CD14-positive monocyte (primary cell): Measurements from ENCODE around the gene CRADD. TPM values are rescaled to one million over a fixed set of nuclear protein-coding genes. Genes with fewer than 3 reads are reported as not detected.

Source experiments
- DNase-seq, 3 donors: peaks; one replicate each; pipeline ENCODE4 v3.0.0-alpha.2; 2011 to 2022
- H2AFZ ChIP-seq: 2 replicates; pipeline ENCODE4 v1.6.0; 2012; ENCODE audit warnings: mild to moderate bottlenecking, low read depth, low read length, inconsistent platforms; ENCODE audit not compliant: insufficient read depth, poor library complexity, severe bottlenecking
- H3K27ac ChIP-seq, 2 donors: 1 replicate in 1 of 2; 2 replicates in 1 of 2; pipeline ENCODE4 v1.5.1; 2012 to 2013; ENCODE audit warnings: low read length in 2 of 2, control low read depth in 1 of 2, inconsistent platforms in 1 of 2, low read depth in 1 of 2, mild to moderate bottlenecking in 1 of 2
- H3K27me3 ChIP-seq, 2 donors: one replicate each; pipeline versions ENCODE4 v1.6.0 to v1.6.1; 2011 to 2013; ENCODE audit warnings: low read length in 2 of 2; ENCODE audit not compliant: control insufficient read depth in 2 of 2, insufficient read depth in 2 of 2
- H3K36me3 ChIP-seq, 2 donors: replicated peaks in 1 of 2; 1 replicate in 1 of 2; 2 replicates in 1 of 2; pipeline versions ENCODE4 v1.5.1 to v1.6.1; 2012 to 2013; ENCODE audit warnings: low read length in 2 of 2, control low read depth in 1 of 2, inconsistent platforms in 1 of 2, mild to moderate bottlenecking in 1 of 2; ENCODE audit not compliant: insufficient read depth in 2 of 2, control insufficient read depth in 1 of 2
- H3K4me1 ChIP-seq, 2 donors: 1 replicate in 1 of 2; 2 replicates in 1 of 2; pipeline versions ENCODE4 v1.5.1 to v1.6.1; 2012 to 2013; ENCODE audit warnings: low read length in 2 of 2, control low read depth in 1 of 2, inconsistent platforms in 1 of 2, mild to moderate bottlenecking in 1 of 2, moderate library complexity in 1 of 2; ENCODE audit not compliant: insufficient read depth in 2 of 2, control insufficient read depth in 1 of 2
- H3K4me2 ChIP-seq: replicated peaks from 2 replicates; pipeline ENCODE3; 2012; ENCODE audit warnings: low read length, moderate library complexity, mild to moderate bottlenecking; ENCODE audit not compliant: poor library complexity, severe bottlenecking; ENCODE audit errors: extremely low read depth
- H3K4me3 ChIP-seq, 3 experiments: fragments of 200-600 bp in 1 of 3; sonication (generic) in 1 of 3; replicated peaks in 1 of 3; 1 replicate in 2 of 3; 2 replicates in 1 of 3; pipeline ENCODE4 v1.5.1; 2011 to 2013; ENCODE audit warnings: low read length in 3 of 3, mild to moderate bottlenecking in 3 of 3, control low read depth in 2 of 3, low read depth in 2 of 3, inconsistent platforms in 1 of 3, moderate library complexity in 1 of 3
- H3K79me2 ChIP-seq: 2 replicates; pipeline ENCODE4 v1.6.0; 2012; ENCODE audit warnings: mild to moderate bottlenecking, control low read depth, inconsistent platforms, low read length, moderate library complexity; ENCODE audit not compliant: insufficient read depth
- H3K9ac ChIP-seq: 2 replicates; pipeline ENCODE4 v1.6.0; 2017; ENCODE audit warnings: low read length, mild to moderate bottlenecking; ENCODE audit not compliant: insufficient read depth, poor library complexity, severe bottlenecking
- H3K9me3 ChIP-seq, 2 donors: replicated peaks in 1 of 2; 1 replicate in 1 of 2; 2 replicates in 1 of 2; pipeline versions ENCODE4 v1.5.1 to v1.6.1; 2012 to 2013; ENCODE audit warnings: low read length in 2 of 2, control low read depth in 1 of 2; ENCODE audit not compliant: control insufficient read depth in 1 of 2, insufficient read depth in 1 of 2
- H4K20me1 ChIP-seq: 2 replicates; pipeline ENCODE4 v1.6.0; 2012; ENCODE audit warnings: mild to moderate bottlenecking, low read length, control low read depth, moderate library complexity; ENCODE audit not compliant: insufficient read depth
- H3K27ac Mint-ChIP-seq, 7 donors: one replicate each; pipeline ENCODE4 v1.8.0; 2020; ENCODE audit warnings: mild to moderate bottlenecking in 7 of 7, mixed read lengths in 7 of 7, moderate library complexity in 6 of 7, inconsistent platforms in 2 of 7
- H3K27me3 Mint-ChIP-seq, 3 donors: one replicate each; pipeline ENCODE4 v1.8.0; 2021 to 2022; ENCODE audit warnings: low read depth in 3 of 3, mild to moderate bottlenecking in 3 of 3, mixed read lengths in 3 of 3, moderate library complexity in 3 of 3, inconsistent platforms in 1 of 3
- H3K36me3 Mint-ChIP-seq, 2 donors: one replicate each; pipeline ENCODE4 v1.8.0; 2020; ENCODE audit warnings: mixed read lengths in 2 of 2, inconsistent platforms in 1 of 2, mild to moderate bottlenecking in 1 of 2
- H3K4me1 Mint-ChIP-seq: one replicate; pipeline ENCODE4 v1.8.0; 2020; ENCODE audit warnings: mild to moderate bottlenecking, mixed read lengths
- H3K4me3 Mint-ChIP-seq, 2 donors: one replicate each; pipeline ENCODE4 v1.8.0; 2020; ENCODE audit warnings: mild to moderate bottlenecking in 2 of 2, mixed read lengths in 2 of 2, moderate library complexity in 1 of 2
- H3K9me3 Mint-ChIP-seq, 7 donors: one replicate each; pipeline ENCODE4 v1.8.0; 2020 to 2022; ENCODE audit warnings: mixed read lengths in 7 of 7, mild to moderate bottlenecking in 6 of 7, moderate library complexity in 6 of 7, inconsistent platforms in 2 of 7
- CTCF ChIP-seq: fragments of 200-600 bp; IDR thresholded peaks from one replicate; pipeline ENCODE4 v1.8.0; 2022; ENCODE audit warnings: antibody characterized with exemption, mild to moderate bottlenecking
- WGBS: methylation state at CpG from one replicate; pipeline ENCODE4 v1.1.5; 2013; ENCODE audit warnings: missing lambda C conversion rate; ENCODE audit not compliant: insufficient coverage; 5-methylcytosine and 5-hydroxymethylcytosine counted together
- intact Hi-C, 2 donors: fragments of 100-400 bp; cut with micrococcal nuclease; formaldehyde crosslinking; loops; one replicate each; pipeline versions ENCODE4 v1.15.0 to v1.15.1; 2023
- polyA plus RNA-seq, 3 donors: library from polyadenylated mRNA; depleted of rRNA in 1 of 3; unstranded in 2 of 3; stranded (reverse) in 1 of 3; fragments of 300-500 nt in 2 of 3; fragments of >200 nt in 1 of 3; fragmentation: Illumina TruSeq in 2 of 3; gene quantifications; 1 replicate in 2 of 3; 2 replicates in 1 of 3; pipeline ENCODE4 v1.2.3, GENCODE V29; 2012 to 2021

CRADD gene
- polyA plus RNA-seq, 3 donors = 5.6 to 12.2 (median 11.2) TPM

DNA sequence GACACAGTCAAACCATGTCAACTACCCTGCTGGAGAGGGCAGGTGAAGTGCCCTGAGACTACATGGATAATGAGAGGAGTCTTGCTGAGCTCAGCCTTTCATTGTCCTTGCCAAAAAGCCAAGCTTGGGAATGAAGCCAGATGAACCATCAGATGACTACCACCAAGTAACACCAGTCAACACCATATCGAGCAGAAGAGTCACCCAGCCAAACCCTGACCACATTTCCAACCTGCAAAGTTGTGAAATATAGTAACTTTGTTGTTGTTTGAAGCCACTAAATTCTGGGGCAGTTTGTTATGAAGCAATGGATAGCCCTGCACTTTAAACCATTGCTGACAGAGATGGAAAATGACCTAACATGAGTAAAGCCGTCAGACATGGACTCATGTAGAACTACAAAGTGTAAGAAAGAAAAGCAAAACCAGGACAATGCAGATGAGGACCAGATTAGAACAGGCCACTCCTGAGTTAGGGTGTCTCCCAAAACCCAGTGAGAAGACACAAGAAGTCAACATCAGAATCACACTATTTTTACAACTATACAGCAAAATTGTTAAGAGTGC, 12.5 kb upstream of the CRADD start:
- no peak overlapping the region for H2AFZ ChIP-seq
- no peak overlapping the region for H3K9ac ChIP-seq
- H4K20me1 ChIP-seq = no peaks in the 10 kb centered on the region
- no peaks in the 10 kb centered on the region for H3K79me2 ChIP-seq
- H3K4me1 ChIP-seq = no peaks in the 10 kb centered on the region
- no peak overlapping the region for H3K4me2 ChIP-seq
- peaks cover 0 to 9% (median 7%) of the 10 kb centered on the region in 7 donors for H3K9me3 Mint-ChIP-seq
- intact Hi-C loops = no loop called here
- no peaks in the 10 kb centered on the region for H3K9me3 ChIP-seq
- H3K27ac ChIP-seq = no peak overlapping the region
- WGBS = 100% methylated on average over 1 of the region's 2 CpGs
- H3K27me3 ChIP-seq = no peaks in the 10 kb centered on the region
- no peak overlapping the region for H3K27ac Mint-ChIP-seq
- no peak for TF ChIP-seq CTCF
- no peak overlapping the region for H3K4me3 Mint-ChIP-seq
- no peak for DNase-seq
- H3K36me3 Mint-ChIP-seq = no peaks in the 10 kb centered on the region
- peaks cover 0 to 4% (median 2%) of the 10 kb centered on the region in 3 donors for H3K27me3 Mint-ChIP-seq
- no peaks in the 10 kb centered on the region for H3K36me3 ChIP-seq
- no peaks in the 10 kb centered on the region for H3K4me1 Mint-ChIP-seq
- H3K4me3 ChIP-seq = no peak overlapping the region

- no peak overlapping the region for H3K27ac ChIP-seq
- H3K36me3 Mint-ChIP-seq = no peaks in the 10 kb centered on the region
- no peak overlapping the region for H3K4me2 ChIP-seq
- WGBS = 100% methylated on average over 1 of the region's 1 CpG
- peaks cover 0 to 11% (median 9%) of the 10 kb centered on the region in 7 donors for H3K9me3 Mint-ChIP-seq
- no peak overlapping the region for H2AFZ ChIP-seq
- no peaks in the 10 kb centered on the region for H3K36me3 ChIP-seq
- no peak overlapping the region for H3K4me3 ChIP-seq
- H3K27ac Mint-ChIP-seq = no peak overlapping the region
- no peaks in the 10 kb centered on the region for H3K27me3 ChIP-seq
- H3K79me2 ChIP-seq = no peaks in the 10 kb centered on the region
- H3K9ac ChIP-seq = no peak overlapping the region
- peaks cover 0 to 4% (median 3%) of the 10 kb centered on the region in 3 donors for H3K27me3 Mint-ChIP-seq
- no peak for DNase-seq
- H3K9me3 ChIP-seq = no peaks in the 10 kb centered on the region
- H3K4me1 ChIP-seq = no peaks in the 10 kb centered on the region
- intact Hi-C loops = no loop called here
- no peak for TF ChIP-seq CTCF
- no peak overlapping the region for H3K4me3 Mint-ChIP-seq
- H3K4me1 Mint-ChIP-seq = no peaks in the 10 kb centered on the region
- no peaks in the 10 kb centered on the region for H4K20me1 ChIP-seq
Observed at GRCh38 chr12:93667672-93668071, 9.5 kb upstream of the CRADD start.
